ENCODE data around the gene EHMT1.

The EHMT1 gene

DNA sequence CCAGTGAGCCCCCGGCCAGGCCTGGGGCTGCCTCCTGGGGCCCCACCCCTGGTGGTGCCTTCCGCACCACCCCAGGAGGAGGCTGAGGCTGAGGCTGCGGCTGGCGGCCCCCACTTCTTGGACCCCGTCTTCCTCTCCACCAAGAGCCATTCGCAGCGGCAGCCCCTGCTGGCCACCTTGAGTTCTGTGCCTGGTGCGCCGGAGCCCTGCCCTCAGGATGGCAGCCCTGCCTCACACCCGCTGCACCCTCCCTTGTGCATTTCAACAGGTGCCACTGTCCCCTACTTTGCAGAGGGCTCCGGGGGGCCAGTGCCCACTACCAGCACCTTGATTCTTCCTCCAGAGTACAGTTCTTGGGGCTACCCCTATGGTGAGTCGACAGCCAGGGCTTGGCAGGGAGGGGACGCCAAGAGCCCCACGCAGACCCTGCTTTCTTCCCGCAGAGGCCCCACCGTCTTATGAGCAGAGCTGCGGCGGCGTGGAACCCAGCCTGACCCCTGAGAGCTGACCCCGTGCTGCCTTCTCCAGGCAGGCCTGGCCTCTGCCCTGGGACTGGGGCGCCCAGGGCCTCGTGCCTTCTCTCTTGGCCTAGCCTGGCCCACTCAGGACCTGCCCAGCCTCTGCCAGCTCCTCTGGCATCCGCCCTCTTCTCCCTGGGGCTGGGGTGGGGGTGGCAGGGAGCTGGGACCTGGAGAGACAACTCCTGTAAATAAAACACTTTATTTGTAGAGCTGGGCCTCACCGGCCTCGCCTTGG lies 4.0 kb upstream of the EHMT1 start:
- no peaks in the 10 kb centered on the region for H3K9me3 ChIP-seq (ENCODE audit: severe bottlenecking)
- H3K4me3 ChIP-seq (ENCODE audit: low read depth, low read length): no peak overlapping the region
- H3K27me3 ChIP-seq (ENCODE audit: insufficient read depth, low read depth, severe bottlenecking): no peaks in the 10 kb centered on the region
- no peak overlapping the region for H3K27ac ChIP-seq
- TF ChIP-seq, protein P1, sequence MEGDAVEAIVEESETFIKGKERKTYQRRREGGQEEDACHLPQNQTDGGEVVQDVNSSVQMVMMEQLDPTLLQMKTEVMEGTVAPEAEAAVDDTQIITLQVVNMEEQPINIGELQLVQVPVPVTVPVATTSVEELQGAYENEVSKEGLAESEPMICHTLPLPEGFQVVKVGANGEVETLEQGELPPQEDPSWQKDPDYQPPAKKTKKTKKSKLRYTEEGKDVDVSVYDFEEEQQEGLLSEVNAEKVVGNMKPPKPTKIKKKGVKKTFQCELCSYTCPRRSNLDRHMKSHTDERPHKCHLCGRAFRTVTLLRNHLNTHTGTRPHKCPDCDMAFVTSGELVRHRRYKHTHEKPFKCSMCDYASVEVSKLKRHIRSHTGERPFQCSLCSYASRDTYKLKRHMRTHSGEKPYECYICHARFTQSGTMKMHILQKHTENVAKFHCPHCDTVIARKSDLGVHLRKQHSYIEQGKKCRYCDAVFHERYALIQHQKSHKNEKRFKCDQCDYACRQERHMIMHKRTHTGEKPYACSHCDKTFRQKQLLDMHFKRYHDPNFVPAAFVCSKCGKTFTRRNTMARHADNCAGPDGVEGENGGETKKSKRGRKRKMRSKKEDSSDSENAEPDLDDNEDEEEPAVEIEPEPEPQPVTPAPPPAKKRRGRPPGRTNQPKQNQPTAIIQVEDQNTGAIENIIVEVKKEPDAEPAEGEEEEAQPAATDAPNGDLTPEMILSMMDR (IDR thresholded peaks at IDR 0.05; ENCODE audit: low read depth, low read length): peak; percentile 21; the same call in 1 of the 2 replicates
- no peak for DNase-seq
- peaks cover 44% of the 10 kb centered on the region for H3K36me3 ChIP-seq

DNA sequence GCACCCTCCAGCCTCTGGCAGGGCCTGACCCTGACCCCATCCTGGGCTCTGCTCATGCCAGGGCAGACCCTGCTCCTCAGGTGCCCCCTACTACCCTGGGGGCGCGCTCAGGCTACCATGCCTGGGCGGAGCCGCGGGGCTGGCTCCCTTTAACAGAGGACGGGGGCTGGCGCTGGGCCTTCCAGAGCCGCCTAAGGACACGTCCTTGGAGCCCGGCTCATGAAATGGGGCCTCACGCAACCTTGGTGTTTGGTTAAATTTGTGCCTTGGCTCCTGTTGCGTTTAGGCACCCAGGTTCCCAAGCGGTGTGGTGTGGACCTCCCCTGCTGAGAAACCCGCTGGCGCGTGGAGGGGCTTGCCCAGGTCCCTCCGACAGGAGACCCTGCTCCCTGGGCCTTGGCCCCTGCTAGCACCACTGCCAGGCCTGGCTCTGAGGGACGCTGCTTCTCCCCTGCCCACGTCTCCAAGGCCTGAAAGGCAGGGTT lies 3.4 kb upstream of the EHMT1 start:
- H3K4me3 ChIP-seq (ENCODE audit: low read depth, low read length): no peak overlapping the region
- no peaks in the 10 kb centered on the region for H3K27me3 ChIP-seq (ENCODE audit: insufficient read depth, low read depth, severe bottlenecking)
- H3K27ac ChIP-seq: no peak overlapping the region
- H3K36me3 ChIP-seq: peaks cover 45% of the 10 kb centered on the region
- H3K9me3 ChIP-seq (ENCODE audit: severe bottlenecking): no peaks in the 10 kb centered on the region
- TF ChIP-seq, protein P1 (IDR thresholded peaks at IDR 0.05; ENCODE audit: low read depth, low read length): no peak
- no peak for DNase-seq

DNA sequence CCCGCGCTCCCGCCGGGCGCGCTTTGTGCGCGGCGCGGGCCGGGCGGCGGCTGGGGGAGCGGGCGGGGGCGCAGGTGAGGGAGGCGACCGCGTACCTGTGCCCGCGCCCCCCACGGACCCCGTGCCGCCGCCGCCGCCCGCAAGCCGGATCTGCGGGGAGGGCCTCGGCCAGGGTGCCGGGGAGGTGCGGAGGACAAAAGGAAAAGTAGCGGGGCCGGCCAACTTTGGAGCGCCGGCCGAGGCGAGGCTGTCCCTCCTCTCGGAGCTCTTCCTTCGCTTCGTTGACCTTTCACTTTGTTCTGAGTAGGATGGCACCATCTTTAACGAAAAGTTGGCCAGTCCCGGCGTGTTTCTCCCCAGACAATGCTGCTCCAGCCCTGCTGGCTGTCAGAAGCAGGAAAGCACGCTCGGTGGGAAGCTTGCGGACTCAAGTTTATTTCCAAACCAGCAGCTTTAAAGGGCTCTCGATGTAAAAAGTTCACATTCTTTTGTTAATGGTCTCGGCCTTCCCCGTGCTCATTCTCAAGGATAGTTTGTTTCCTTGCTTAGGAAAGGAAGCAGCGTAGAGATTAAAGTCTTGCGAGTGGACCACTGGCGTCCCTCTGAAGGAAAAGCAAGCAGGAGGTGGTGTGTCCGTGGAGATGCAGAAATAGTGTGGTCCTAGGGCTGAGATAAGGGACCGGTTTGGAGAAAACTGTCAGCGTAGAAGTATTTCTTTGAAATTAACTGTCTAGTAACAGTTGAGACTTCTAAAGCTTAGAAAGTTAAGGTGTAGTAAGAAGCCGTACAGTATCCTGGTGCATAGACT lies 639 bp downstream of the EHMT1 start:
- no peak for DNase-seq
- H3K27ac ChIP-seq: peak overlapping the region; percentile 76
- TF ChIP-seq, protein P1 (IDR thresholded peaks at IDR 0.05; ENCODE audit: low read depth, low read length): no peak
- no peaks in the 10 kb centered on the region for H3K27me3 ChIP-seq (ENCODE audit: insufficient read depth, low read depth, severe bottlenecking)
- H3K9me3 ChIP-seq (ENCODE audit: severe bottlenecking): no peaks in the 10 kb centered on the region
- peaks cover 57% of the 10 kb centered on the region for H3K36me3 ChIP-seq
- peak overlapping the region; percentile 95 for H3K4me3 ChIP-seq (ENCODE audit: low read depth, low read length)

DNA sequence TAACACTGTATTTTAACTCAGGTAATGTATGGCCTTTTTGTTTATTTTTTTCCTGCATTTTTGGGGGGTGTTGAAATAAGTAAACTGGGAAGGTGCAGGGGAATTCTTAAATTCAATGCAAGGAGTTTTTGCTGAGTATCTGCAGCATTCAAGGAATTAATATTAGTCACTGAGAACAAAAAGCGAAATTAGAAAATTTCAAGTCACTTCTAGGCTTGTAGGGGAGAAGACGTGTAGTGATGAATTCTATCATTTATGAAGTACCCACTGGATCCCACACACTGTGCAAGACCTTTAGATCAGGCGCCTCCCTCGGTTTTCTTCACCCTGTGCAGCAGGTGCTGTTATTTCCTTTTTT lies 1.2 kb downstream of the EHMT1 start:
- peaks cover 53% of the 10 kb centered on the region for H3K36me3 ChIP-seq
- peak overlapping the region; percentile 95 for H3K4me3 ChIP-seq (ENCODE audit: low read depth, low read length)
- H3K27ac ChIP-seq: no peak overlapping the region

DNA sequence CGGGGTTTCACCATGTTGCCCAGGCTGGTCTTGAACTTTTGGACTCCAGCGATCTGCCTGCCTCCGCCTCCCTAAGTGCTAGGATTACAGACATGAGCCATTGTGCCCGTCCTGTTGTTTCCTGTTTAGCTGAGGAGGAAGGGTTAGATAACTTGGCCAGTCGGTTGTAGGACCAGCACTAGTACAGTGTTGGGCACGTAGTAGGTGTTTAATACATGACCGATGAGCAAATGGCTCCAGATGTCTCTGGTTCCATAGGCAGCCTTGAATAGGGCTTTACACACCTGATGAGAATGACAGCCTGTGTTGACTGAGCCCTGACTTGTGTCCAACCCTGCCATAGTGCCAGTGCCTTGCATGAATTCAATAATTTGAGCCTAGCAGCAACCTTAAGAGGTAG lies 1.8 kb downstream of the EHMT1 start:
- H3K27me3 ChIP-seq (ENCODE audit: insufficient read depth, low read depth, severe bottlenecking): no peaks in the 10 kb centered on the region
- no peak overlapping the region for H3K27ac ChIP-seq
- TF ChIP-seq, protein P1 (IDR thresholded peaks at IDR 0.05; ENCODE audit: low read depth, low read length): no peak
- H3K36me3 ChIP-seq: peaks cover 50% of the 10 kb centered on the region
- DNase-seq: no peak
- H3K4me3 ChIP-seq (ENCODE audit: low read depth, low read length): no peak overlapping the region
- H3K9me3 ChIP-seq (ENCODE audit: severe bottlenecking): no peaks in the 10 kb centered on the region

More for the DNA sequence above, 1.2 kb downstream of the EHMT1 start:
- TF ChIP-seq, protein P1 (IDR thresholded peaks at IDR 0.05; ENCODE audit: low read depth, low read length): no peak
- no peak for DNase-seq
- no peaks in the 10 kb centered on the region for H3K9me3 ChIP-seq (ENCODE audit: severe bottlenecking)
- no peaks in the 10 kb centered on the region for H3K27me3 ChIP-seq (ENCODE audit: insufficient read depth, low read depth, severe bottlenecking)
